Suprapubic skin (tissue), 4 donors: ENCODE data around the gene ZFYVE1. TPM values are rescaled to one million over a fixed set of nuclear protein-coding genes. Genes with fewer than 3 reads are reported as not detected.
"Not testable (repeated sequence)": the region's sequence is repeated elsewhere in the genome, so short reads cannot be mapped to it uniquely, and the experiment has no call there.

ENCODE experiments used
- DNase-seq, 2 donors: peaks; one replicate each; pipeline ENCODE4 v3.0.0-alpha.2; 2019; ENCODE audit warnings: low spot score in 2 of 2
- H3K27ac ChIP-seq: fragments of 200-600 bp; sonication (generic); one replicate; pipeline ENCODE4 v1.5.1; 2019
- H3K27me3 ChIP-seq: fragments of 200-600 bp; sonication (generic); one replicate; pipeline ENCODE4 v1.5.1; 2019
- H3K36me3 ChIP-seq: fragments of 200-600 bp; sonication (generic); one replicate; pipeline ENCODE4 v1.5.1; 2019
- H3K4me1 ChIP-seq: fragments of 200-600 bp; sonication (generic); one replicate; pipeline ENCODE4 v1.5.1; 2019
- H3K4me3 ChIP-seq: fragments of 200-600 bp; sonication (generic); one replicate; pipeline ENCODE4 v1.5.1; 2019; ENCODE audit warnings: mild to moderate bottlenecking
- H3K9me3 ChIP-seq: fragments of 200-600 bp; sonication (generic); one replicate; pipeline ENCODE4 v1.5.1; 2019
- CTCF ChIP-seq, 2 donors: fragments of 200-600 bp in 1 of 2; fragments of 450-650 bp in 1 of 2; sonication (generic) in 1 of 2; IDR thresholded peaks; one replicate each; pipeline ENCODE4 v1.5.1; 2016 to 2019; ENCODE audit warnings: antibody characterized with exemption in 2 of 2, mild to moderate bottlenecking in 1 of 2, moderate library complexity in 1 of 2
- EP300 ChIP-seq: sonication (generic); formaldehyde crosslinking; IDR thresholded peaks from one replicate; pipeline ENCODE4 v1.6.1; 2017; ENCODE audit warnings: antibody characterized with exemption
- POLR2A ChIP-seq, 2 donors: fragments of 450-650 bp; IDR thresholded peaks; one replicate each; pipeline ENCODE4 v1.6.1; 2017; ENCODE audit warnings: antibody characterized with exemption in 2 of 2, mild to moderate bottlenecking in 2 of 2, moderate library complexity in 2 of 2
- POLR2AphosphoS5 ChIP-seq, 3 donors: sonication (generic); formaldehyde crosslinking; IDR thresholded peaks; one replicate each; pipeline ENCODE4 v1.6.1; 2017; ENCODE audit warnings: antibody characterized with exemption in 3 of 3
- WGBS: methylation state at CpG from one replicate; pipeline ENCODE4 v1.1.5; 2018; 5-methylcytosine and 5-hydroxymethylcytosine counted together
- total RNA-seq, 4 donors: library from RNA; depleted of rRNA; stranded (reverse); fragments of >200 nt; gene quantifications; one replicate each; pipeline ENCODE4 v1.1.0, GENCODE V29; 2016

Gene ZFYVE1
- total RNA-seq, 4 donors from 2014 or later = 17.7 to 42.9 (median 25.9) TPM

DNA sequence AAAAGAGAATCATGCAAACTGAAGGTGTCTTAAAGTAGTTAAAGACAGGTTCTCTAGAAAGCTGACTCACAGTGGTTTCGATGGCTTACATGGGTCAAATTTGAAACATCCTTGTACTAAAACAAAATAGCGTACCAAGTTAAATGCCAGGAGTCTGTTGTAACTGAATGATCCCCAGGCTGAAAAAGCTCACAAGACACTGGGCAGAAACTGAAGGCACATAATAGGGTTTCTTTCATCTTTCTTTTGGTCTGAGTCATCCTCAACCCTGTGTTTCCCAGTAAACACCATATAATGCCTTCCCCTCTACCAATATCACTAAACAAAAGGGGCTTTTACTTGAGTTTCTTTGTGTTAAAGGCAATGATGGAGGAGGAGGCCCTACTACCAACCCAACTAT lies 12.8 kb downstream of the ZFYVE1 start:
- WGBS = 62% methylated on average over 2 of the region's 2 CpGs
- H3K36me3 ChIP-seq = peaks cover 26% of the 10 kb centered on the region
- H3K27me3 ChIP-seq = no peaks in the 10 kb centered on the region
- H3K9me3 ChIP-seq = no peaks in the 10 kb centered on the region
- no peak overlapping the region for H3K4me3 ChIP-seq
- DNase-seq = no peak
- no peak for TF ChIP-seq POLR2AphosphoS5 (IDR thresholded peaks at IDR 0.05)
- peak overlapping the region; percentile 60 for H3K27ac ChIP-seq
- H3K4me1 ChIP-seq = peaks cover 23% of the 10 kb centered on the region

GRCh38 chr14:73011189-73011588 lies 15.7 kb downstream of the ZFYVE1 start:
- H3K9me3 ChIP-seq, H3K27me3 ChIP-seq, H3K36me3 ChIP-seq, H3K4me3 ChIP-seq, DNase-seq, H3K27ac ChIP-seq: not testable (repeated sequence)
- peaks cover 28% of the 10 kb centered on the region for H3K4me1 ChIP-seq
- WGBS = 86% methylated on average over 7 of the region's 7 CpGs

GRCh38 chr14:73008501-73008900 lies 18.4 kb downstream of the ZFYVE1 start:
- no peak for TF ChIP-seq CTCF (IDR thresholded peaks at IDR 0.05)
- Histone ChIP-seq H3K36me3 (peaks cover 8% of the 10 kb centered on the region), H3K4me1 (peaks cover 18% of the 10 kb centered on the region), H3K27ac (peak overlapping the region; percentile 76), H3K4me3 (no peak overlapping the region), H3K9me3 (no peaks in the 10 kb centered on the region), H3K27me3 (no peaks in the 10 kb centered on the region)
- 75% methylated on average over 1 of the region's 1 CpG for WGBS
- no peak for DNase-seq

- H3K27ac ChIP-seq = peak overlapping the region; percentile 76
- peaks cover 8% of the 10 kb centered on the region for H3K36me3 ChIP-seq
- peaks cover 18% of the 10 kb centered on the region for H3K4me1 ChIP-seq
- H3K27me3 ChIP-seq = no peaks in the 10 kb centered on the region
- no peak overlapping the region for H3K4me3 ChIP-seq
- DNase-seq = no peak
- TF ChIP-seq CTCF (IDR thresholded peaks at IDR 0.05) (no peak), POLR2A (IDR thresholded peaks at IDR 0.05) (no peak)
- no peaks in the 10 kb centered on the region for H3K9me3 ChIP-seq
- 75% methylated on average over 5 of the region's 5 CpGs for WGBS
Measured at GRCh38 chr14:73007835-73008234, 19.1 kb downstream of the ZFYVE1 start.

DNA sequence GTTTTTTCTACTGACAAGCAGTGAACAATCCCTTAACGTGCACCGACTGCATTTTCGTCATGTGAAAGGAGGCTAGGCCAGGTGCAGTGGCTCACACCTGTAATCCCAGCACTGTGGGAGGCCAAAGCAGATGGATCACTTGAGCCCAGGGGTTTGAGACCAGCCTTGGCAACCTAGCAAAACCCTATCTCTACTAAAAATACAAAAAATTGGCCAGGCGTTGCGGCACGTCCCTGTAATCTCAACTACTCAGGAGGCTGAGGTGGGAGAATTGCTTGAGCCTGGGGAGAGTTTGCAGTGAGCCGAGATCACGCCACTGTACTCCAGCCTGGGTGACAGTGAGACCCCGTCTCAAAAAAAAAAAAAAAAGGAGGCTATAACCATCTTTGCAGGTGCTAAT lies 22.3 kb downstream of the ZFYVE1 start:
- peak overlapping the region; percentile 16 for H3K27ac ChIP-seq

DNA sequence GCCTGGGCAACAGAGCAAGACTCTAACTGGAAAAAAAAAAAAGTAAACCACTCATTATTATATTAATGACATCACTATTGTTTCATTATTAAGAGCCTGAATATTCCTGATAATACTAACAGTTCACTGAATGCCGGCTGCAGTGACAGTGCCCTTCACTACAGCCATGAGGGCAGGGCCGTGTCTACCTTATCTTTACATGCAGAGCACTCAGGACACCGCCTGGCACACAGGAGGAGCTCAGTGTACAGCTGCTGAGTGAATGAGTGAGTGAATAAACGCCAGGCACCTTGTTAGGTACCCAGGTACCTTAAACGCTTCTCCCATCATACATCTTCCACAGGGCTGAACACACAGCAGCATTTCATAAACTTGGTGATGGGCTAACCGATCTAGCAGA lies 23.2 kb downstream of the ZFYVE1 start:
- DNase-seq = no peak
- TF ChIP-seq POLR2AphosphoS5 (IDR thresholded peaks at IDR 0.05) (no peak), EP300 (no peak), CTCF (IDR thresholded peaks at IDR 0.05) (no peak), POLR2A (IDR thresholded peaks at IDR 0.05) (no peak)
- peaks cover 18% of the 10 kb centered on the region for H3K4me1 ChIP-seq
- no peaks in the 10 kb centered on the region for H3K9me3 ChIP-seq
- H3K4me3 ChIP-seq = no peak overlapping the region
- H3K27me3 ChIP-seq = no peaks in the 10 kb centered on the region
- no peak overlapping the region for H3K27ac ChIP-seq
- 100% methylated on average over 6 of the region's 6 CpGs for WGBS
- no peaks in the 10 kb centered on the region for H3K36me3 ChIP-seq

More for the DNA sequence above, 22.3 kb downstream of the ZFYVE1 start:
- WGBS = 93% methylated on average over 9 of the region's 9 CpGs
- H3K4me3 ChIP-seq, H3K9me3 ChIP-seq, H3K27me3 ChIP-seq, H3K36me3 ChIP-seq, DNase-seq: not testable (repeated sequence)
- H3K4me1 ChIP-seq = peaks cover 18% of the 10 kb centered on the region

DNA sequence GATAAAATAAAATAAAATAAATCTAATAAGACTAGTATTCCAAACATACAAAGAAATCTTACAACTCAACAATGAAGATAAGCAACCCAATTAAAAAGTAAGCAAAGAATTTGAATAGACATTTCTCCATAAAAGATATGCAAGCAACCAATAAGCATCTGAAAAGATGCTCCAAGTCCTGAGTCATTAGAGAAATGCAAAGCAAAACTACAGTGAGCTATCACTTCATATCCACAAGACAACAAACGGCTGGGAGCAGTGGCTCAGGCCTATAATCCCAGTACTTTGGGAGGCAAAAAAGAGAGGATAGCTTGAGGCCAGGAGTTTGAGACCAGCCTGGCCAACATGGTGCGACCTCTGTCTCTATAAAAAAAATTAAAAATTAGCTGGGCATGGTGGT lies 26.8 kb downstream of the ZFYVE1 start:
- Histone ChIP-seq H3K4me3 (no peak overlapping the region), H3K9me3 (no peaks in the 10 kb centered on the region), H3K27ac (no peak overlapping the region), H3K4me1 (peaks cover 1% of the 10 kb centered on the region), H3K36me3 (peaks cover 28% of the 10 kb centered on the region), H3K27me3 (no peaks in the 10 kb centered on the region)
- no peak for DNase-seq
- 87% methylated on average over 2 of the region's 2 CpGs for WGBS
- no peak for TF ChIP-seq POLR2AphosphoS5 (IDR thresholded peaks at IDR 0.05)
- no peak for TF ChIP-seq POLR2A (IDR thresholded peaks at IDR 0.05)
- no peak for TF ChIP-seq CTCF (IDR thresholded peaks at IDR 0.05)
- no peak for TF ChIP-seq EP300
